PC-3 (cell line): ENCODE data around the gene TVP23C.
"Not testable (repeated sequence)": the region's sequence is repeated elsewhere in the genome, so short reads cannot be mapped to it uniquely, and the experiment has no call there.

Source experiments
- CTCF ChIP-seq: fragments of 300-600 bp; sonication (generic); conservative IDR thresholded peaks from 2 replicates; pipeline ENCODE4 v1.5.1; 2017; ENCODE audit warnings: antibody characterized with exemption, low read depth, mild to moderate bottlenecking, low read length
- EZH2 ChIP-seq: fragments of 300-600 bp; sonication (generic); IDR thresholded peaks from one replicate; pipeline ENCODE4 v1.6.1; 2017; ENCODE audit warnings: antibody characterized with exemption, mild to moderate bottlenecking, low read length; ENCODE audit not compliant: unreplicated experiment
- EZH2phosphoT487 ChIP-seq: fragments of 300-600 bp; sonication (generic); IDR thresholded peaks from 2 replicates; pipeline ENCODE4 v1.6.1; 2018; ENCODE audit warnings: mild to moderate bottlenecking, antibody characterized with exemption, low read length, borderline replicate concordance

- TF ChIP-seq CTCF, EZH2, EZH2phosphoT487: not testable (repeated sequence)
These were observed 22.7 kb downstream of the TVP23C start for GRCh38 chr17:15540371-15541219.
